Chondrocyte (in vitro differentiated cells): Measurements from ENCODE around the gene TBRG1. TPM values are rescaled to one million over a fixed set of nuclear protein-coding genes. Genes with fewer than 3 reads are reported as not detected.
A peak's percentile ranks its signal among the peaks of the same experiment; 100 is the strongest.

ENCODE experiments used
- DNase-seq: peaks from one replicate; pipeline ENCODE4 v3.0.0; 2021; ENCODE audit warnings: mixed read lengths, low spot score
- H3K27ac Mint-ChIP-seq: one replicate; pipeline ENCODE4 v1.8.0; 2021; ENCODE audit warnings: mild to moderate bottlenecking, moderate library complexity, mixed read lengths; ENCODE audit not compliant: unreplicated experiment
- H3K27me3 Mint-ChIP-seq: 2 replicates; pipeline ENCODE4 v1.8.0; 2021; ENCODE audit warnings: low read depth, mixed read lengths
- H3K36me3 Mint-ChIP-seq: 2 replicates; pipeline ENCODE4 v1.8.0; 2021; ENCODE audit warnings: low read depth, mixed read lengths
- H3K4me1 Mint-ChIP-seq: 2 replicates; pipeline ENCODE4 v1.8.0; 2021; ENCODE audit warnings: low read depth, mild to moderate bottlenecking, mixed read lengths
- H3K4me3 Mint-ChIP-seq: one replicate; pipeline ENCODE4 v1.8.0; 2021; ENCODE audit warnings: mild to moderate bottlenecking, moderate library complexity, mixed read lengths; ENCODE audit not compliant: unreplicated experiment
- H3K9me3 Mint-ChIP-seq: 2 replicates; pipeline ENCODE4 v1.8.0; 2021; ENCODE audit warnings: low read depth, mixed read lengths
- CTCF ChIP-seq: fragments of 200-600 bp; sonication (generic); IDR thresholded peaks from 2 replicates; pipeline ENCODE4 v1.5.0; 2021; ENCODE audit warnings: antibody characterized with exemption, mild to moderate bottlenecking, moderate library complexity
- long read RNA-seq: library from polyadenylated mRNA; stranded (forward); transcript quantifications from one replicate; pipeline ENCODE4 v2.0.0, GENCODE V29; 2021
- total RNA-seq: library from RNA; stranded (reverse); gene quantifications from 3 replicates; pipeline ENCODE4 v1.2.1, GENCODE V29; 2021

The TBRG1 gene, protein sequence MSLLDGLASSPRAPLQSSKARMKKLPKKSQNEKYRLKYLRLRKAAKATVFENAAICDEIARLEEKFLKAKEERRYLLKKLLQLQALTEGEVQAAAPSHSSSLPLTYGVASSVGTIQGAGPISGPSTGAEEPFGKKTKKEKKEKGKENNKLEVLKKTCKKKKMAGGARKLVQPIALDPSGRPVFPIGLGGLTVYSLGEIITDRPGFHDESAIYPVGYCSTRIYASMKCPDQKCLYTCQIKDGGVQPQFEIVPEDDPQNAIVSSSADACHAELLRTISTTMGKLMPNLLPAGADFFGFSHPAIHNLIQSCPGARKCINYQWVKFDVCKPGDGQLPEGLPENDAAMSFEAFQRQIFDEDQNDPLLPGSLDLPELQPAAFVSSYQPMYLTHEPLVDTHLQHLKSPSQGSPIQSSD
- 22.4 to 30.9 TPM (median 30.0 TPM) in 3 replicates for total RNA-seq
- long read RNA-seq, full-length matches to known transcripts: 37 of 48 reads
- long read RNA-seq, partial matches to known transcripts: 2 of 48 reads
- long read RNA-seq, other reads (novel, unspliced or antisense): 9 of 48 reads

- peak; percentile 93 for DNase-seq
- peak within 1 kb of the TSS; percentile 99 for H3K27ac Mint-ChIP-seq
- H3K27me3 Mint-ChIP-seq: peaks cover 18% of the 10 kb centered on the region
- no peaks in the 10 kb centered on the region for H3K9me3 Mint-ChIP-seq
- H3K36me3 Mint-ChIP-seq: peaks cover 8% of the 10 kb centered on the region
- peak within 1 kb of the TSS; percentile 96 for H3K4me3 Mint-ChIP-seq
- peaks cover 24% of the 10 kb centered on the region for H3K4me1 Mint-ChIP-seq
- no peak for TF ChIP-seq CTCF
Observed at GRCh38 chr11:124622531-124623451, at the start of gene TBRG1. TBRG1 (plus strand) TSS chr11:124622864; CDS start chr11:124623084, 220 bp downstream.

GRCh38 chr11:124577716-124578427 lies 44.8 kb upstream of the TBRG1 start:
- H3K9me3 Mint-ChIP-seq: peaks cover 11% of the 10 kb centered on the region
- H3K4me3 Mint-ChIP-seq: no peak overlapping the region
- TF ChIP-seq CTCF: no peak
- no peak overlapping the region for H3K27ac Mint-ChIP-seq
- no peaks in the 10 kb centered on the region for H3K36me3 Mint-ChIP-seq
- DNase-seq: no peak
- no peaks in the 10 kb centered on the region for H3K4me1 Mint-ChIP-seq
- H3K27me3 Mint-ChIP-seq: peaks cover 31% of the 10 kb centered on the region

DNA sequence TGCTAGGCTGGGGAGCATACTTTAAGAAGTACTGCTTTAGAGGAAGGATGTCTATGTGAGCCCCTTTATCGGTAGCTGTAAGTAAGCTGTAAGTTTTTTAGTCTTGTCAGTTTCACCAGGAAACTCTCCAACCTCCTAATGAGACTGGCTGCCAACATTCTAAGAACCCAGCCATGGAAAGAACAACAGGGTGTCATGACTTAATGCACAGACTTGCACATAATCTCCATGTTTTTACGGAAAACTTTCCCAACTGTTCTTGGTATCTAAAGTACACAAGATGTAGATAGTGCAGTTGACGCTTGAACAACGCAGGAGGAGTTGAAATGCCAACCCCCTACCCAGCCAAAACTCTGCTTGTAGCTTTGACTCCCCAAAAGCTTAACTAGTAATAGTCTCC lies 43.9 kb upstream of the TBRG1 start:
- Mint-ChIP-seq H3K36me3 (no peaks in the 10 kb centered on the region), H3K9me3 (peaks cover 8% of the 10 kb centered on the region), H3K4me3 (no peak overlapping the region), H3K27me3 (peaks cover 35% of the 10 kb centered on the region), H3K27ac (no peak overlapping the region), H3K4me1 (no peaks in the 10 kb centered on the region)
- DNase-seq: no peak
- no peak for TF ChIP-seq CTCF

DNA sequence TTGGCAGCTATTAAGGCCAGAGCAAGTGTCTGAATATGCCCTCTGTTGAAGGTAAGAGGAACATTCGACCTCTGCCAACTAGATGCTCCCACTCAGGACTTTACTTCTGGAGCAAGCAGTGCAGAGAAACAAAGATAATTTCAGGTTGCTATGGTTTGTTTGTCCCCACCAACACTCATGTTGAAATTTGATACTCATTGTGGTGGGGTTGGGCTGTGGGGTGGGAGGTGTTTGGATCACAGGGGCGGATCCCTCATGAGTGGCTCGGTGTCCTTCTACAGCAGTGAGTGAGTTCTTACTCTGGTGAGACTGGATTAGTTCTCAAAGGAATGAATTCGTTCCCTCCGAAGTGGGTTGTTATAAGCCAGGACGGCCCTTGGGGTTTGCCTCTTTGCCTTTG lies 40.8 kb upstream of the TBRG1 start:
- Mint-ChIP-seq H3K9me3 (no peaks in the 10 kb centered on the region), H3K4me1 (no peaks in the 10 kb centered on the region), H3K36me3 (no peaks in the 10 kb centered on the region), H3K27ac (no peak overlapping the region), H3K27me3 (peaks cover 37% of the 10 kb centered on the region), H3K4me3 (no peak overlapping the region)
- DNase-seq: no peak
- no peak for TF ChIP-seq CTCF
